ENCODE measurements around the gene ALKBH3.

The ALKBH3 gene

GRCh38 chr11:43880640-43881159 is at the start of gene ALKBH3:
TSS of gene ALKBH3 (plus strand) at chr11:43880831. CDS start at chr11:43882653, 1,822 bp downstream.
- peak; percentile 81 to 84 (median 82) for DNase-seq (ENCODE audit: low read depth in 3 of 3, low spot score in 1 of 3)

DNA sequence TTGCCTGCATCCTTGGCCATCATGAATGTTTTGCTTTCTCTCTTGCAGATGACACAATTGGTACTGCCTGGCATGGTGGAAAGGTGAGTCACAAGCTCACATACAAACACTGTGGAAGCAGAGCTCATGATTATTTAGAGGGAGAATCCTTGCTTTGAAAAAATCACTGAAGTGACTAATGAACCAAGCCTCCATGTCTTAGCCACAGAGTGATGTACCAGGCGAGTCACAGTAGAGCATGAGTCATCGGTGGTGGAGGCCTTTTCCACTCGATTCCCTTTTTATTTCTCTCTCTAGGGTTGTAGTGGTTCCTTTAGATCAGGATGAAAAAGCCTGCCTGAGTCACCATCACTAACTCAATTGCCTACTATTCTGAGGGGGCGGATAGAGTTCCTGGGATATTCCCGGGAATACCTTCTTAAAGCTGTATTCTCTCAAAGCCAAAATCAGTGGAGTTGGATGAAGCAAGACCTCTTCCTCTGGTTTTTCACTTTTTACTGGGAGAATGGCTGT is 49.6 kb upstream of the ALKBH3 start:
- DNase-seq (ENCODE audit: low read depth in 3 of 3, low spot score in 1 of 3): peak in 1 of 3 donors; percentile 16

- DNase-seq (ENCODE audit: low read depth in 3 of 3, low spot score in 1 of 3): no peak
Measured at GRCh38 chr11:43832536-43832935, 48.1 kb upstream of the ALKBH3 start.

DNA sequence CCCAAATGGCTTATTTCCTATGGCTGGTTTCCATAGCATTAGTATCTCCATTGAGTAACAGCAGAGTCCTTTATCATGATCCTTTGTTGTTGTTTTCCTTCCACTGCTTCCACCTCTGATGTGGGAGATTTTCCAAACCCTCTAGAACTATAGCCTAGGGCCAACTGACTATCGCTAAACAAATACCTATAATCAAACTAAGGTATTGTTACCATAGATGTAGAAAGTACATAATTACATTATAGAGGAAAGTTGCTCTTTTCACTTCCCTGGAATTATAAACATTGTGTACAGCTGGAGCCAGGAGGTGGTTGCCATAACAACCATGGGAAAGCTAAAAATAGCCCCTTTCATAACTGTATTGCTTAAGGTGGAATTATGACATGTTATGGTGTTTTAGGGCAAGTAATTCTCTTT is 47.0 kb upstream of the ALKBH3 start:
- DNase-seq (ENCODE audit: low read depth in 3 of 3, low spot score in 1 of 3): no peak

- DNase-seq (ENCODE audit: low read depth in 3 of 3, low spot score in 1 of 3): no peak
Measured at GRCh38 chr11:43834286-43834685, 46.3 kb upstream of the ALKBH3 start.

DNA sequence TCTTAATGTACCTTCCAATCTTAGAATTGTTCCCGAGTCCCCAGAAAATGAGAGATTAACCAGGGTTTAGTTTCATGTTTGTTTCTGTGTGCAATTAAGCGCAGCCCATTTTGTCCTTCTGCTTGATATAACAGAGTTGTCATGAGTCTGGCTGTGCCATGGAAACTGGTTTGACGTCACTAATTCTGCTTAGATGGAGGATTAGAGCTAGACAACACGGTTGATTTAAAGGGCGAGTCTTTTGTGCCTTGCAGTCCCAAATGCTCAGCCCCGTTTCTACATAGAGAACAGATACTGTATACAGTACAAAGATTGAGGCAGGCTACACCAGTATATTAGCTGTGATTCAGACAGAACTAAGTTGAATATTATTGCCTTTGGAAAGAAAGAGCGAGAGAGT is 45.5 kb upstream of the ALKBH3 start:
- DNase-seq (ENCODE audit: low read depth in 3 of 3, low spot score in 1 of 3): no peak

DNA sequence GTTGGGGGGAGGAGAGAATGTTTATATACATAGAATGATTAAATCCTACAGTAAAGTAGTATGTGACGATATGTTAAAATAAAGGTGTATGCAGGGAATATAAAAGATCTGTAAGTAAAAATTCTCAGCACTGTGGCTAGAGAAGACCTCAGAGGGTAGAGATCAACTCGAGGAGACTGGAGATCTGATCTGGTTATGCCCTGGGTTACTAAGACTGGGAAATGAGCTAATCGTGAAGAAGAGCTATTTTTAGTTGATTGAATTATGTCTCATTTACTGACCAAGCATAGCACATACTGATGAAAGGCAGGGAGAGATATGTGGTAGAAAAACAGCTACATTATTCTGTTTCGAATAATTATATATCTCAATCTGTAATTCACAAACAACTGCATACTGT is 42.8 kb upstream of the ALKBH3 start:
- DNase-seq (ENCODE audit: low read depth in 3 of 3, low spot score in 1 of 3): no peak

- no peak for DNase-seq (ENCODE audit: low read depth in 3 of 3, low spot score in 1 of 3)
Measured at GRCh38 chr11:43842021-43842420, 38.6 kb upstream of the ALKBH3 start.

DNA sequence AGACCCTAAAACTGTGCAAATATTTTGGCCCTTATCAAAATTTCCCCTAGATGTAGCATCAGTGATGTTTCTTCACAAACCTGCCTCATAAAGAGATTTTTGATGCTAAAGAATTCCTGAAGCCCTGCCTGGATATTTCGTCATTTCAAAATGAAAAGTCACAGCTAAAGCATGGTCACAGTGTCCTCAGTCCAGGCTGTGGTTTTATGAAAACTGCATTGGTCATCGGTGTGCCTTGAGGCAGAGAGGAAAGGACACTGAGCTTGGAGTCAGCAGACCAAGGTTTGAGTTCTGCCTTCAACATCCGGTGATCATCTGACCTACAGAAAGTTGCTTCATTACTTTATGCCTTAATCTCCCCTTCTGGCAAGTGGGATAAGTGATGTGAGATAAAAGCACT is 34.8 kb upstream of the ALKBH3 start:
- no peak for DNase-seq (ENCODE audit: low read depth in 3 of 3, low spot score in 1 of 3)

DNA sequence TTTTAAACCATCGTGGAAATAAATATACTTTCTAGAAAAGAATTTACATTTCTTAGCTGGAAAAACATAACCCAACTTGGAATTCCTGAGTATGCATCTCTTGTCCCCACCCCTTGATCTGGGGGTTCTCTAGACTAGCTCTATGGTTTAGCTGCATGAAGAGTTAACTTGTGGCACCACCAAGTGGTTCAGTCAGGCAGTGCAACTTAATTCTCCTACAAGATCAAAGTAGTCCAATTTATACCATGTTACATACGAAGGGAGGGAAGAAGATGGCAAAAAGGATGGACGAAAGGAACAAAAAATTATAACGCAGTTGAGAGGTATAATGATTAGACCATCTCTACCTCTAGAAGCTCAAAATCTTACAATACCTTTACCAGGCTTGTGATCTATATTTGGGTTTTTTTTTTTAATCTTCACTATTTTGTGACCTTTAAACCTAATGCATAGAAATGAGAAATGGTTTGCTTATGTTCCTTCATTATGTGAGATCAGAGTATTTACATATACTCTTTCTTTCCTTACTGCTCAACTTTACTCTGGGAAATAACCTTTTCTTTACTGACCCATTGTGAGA is 28.5 kb upstream of the ALKBH3 start:
- DNase-seq (ENCODE audit: low read depth in 3 of 3, low spot score in 1 of 3): peak in 2 of 3 donors; percentile 7 to 40

- no peak for DNase-seq (ENCODE audit: low read depth in 3 of 3, low spot score in 1 of 3)
Measured at GRCh38 chr11:43853781-43854180, 26.9 kb upstream of the ALKBH3 start.

DNA sequence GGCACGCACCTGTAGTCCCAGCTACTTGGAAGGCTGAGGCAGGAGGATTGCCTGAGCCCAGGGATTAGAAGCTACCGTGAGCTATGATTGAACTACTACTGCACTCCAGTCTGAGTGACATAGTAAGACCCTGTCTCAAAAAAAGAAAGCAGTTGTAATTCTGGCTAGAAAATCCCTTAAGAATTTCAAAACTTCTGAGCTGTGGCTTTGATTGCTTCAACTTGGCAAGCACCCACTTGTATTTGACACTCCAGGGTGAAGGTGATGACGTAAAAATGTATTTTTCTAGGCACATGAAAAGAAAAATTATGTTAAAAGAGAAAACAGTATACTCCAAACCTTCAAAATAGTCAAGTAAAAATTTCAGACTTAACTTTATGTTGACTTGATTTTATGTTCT is 23.6 kb upstream of the ALKBH3 start:
- no peak for DNase-seq (ENCODE audit: low read depth in 3 of 3, low spot score in 1 of 3)

GRCh38 chr11:43861141-43861540 is 19.5 kb upstream of the ALKBH3 start:
- DNase-seq (ENCODE audit: low read depth in 3 of 3, low spot score in 1 of 3): no peak

DNA sequence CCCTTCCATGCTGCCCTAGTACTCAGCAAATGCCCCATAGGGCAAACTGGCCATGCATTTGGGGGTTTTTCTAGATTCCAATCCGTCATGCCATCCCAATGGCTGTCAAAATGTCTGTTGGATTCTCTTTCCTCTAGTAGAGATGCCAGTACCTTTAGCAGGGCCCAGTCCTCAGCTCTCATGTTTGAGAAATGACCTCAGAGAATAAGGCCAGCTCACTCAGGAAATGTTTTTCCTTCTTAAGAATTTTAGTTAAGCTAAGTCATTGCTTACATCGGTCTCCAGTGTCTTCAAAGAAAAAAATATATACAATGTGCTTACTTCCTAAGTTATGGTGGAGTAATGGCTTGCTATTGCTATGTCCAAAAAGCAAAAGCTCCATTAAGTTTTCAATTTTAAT is 14.1 kb upstream of the ALKBH3 start:
- DNase-seq (ENCODE audit: low read depth in 3 of 3, low spot score in 1 of 3): no peak

- no peak for DNase-seq (ENCODE audit: low read depth in 3 of 3, low spot score in 1 of 3)
Measured at GRCh38 chr11:43866969-43867368, 13.7 kb upstream of the ALKBH3 start.

GRCh38 chr11:43868852-43869567 is 11.6 kb upstream of the ALKBH3 start:
- DNase-seq (ENCODE audit: low read depth in 3 of 3, low spot score in 1 of 3): no peak

DNA sequence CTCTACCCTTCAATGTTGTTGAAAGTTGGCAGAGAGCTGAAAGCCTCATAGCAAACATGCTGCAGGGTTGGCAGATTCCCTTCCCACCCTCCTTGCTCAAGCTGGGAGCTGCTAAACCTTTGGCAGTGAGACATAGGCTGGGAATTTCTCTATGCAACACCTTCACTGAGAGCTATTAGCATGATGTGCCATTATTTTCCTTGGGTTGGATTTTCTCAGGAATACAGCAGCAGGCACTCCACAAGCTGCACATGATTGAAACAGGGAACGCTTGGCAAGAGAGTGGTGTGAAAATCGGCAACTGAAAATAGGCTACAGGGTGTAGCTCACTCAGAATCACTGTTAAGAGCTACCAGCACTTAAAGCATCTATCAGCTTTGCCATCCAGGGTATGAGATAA is 9.6 kb upstream of the ALKBH3 start:
- no peak for DNase-seq (ENCODE audit: low read depth in 3 of 3, low spot score in 1 of 3)

GRCh38 chr11:43872995-43873394 is 7.6 kb upstream of the ALKBH3 start:
- no peak for DNase-seq (ENCODE audit: low read depth in 3 of 3, low spot score in 1 of 3)

- no peak for DNase-seq (ENCODE audit: low read depth in 3 of 3, low spot score in 1 of 3)
Measured at GRCh38 chr11:43874078-43874477, 6.6 kb upstream of the ALKBH3 start.

DNA sequence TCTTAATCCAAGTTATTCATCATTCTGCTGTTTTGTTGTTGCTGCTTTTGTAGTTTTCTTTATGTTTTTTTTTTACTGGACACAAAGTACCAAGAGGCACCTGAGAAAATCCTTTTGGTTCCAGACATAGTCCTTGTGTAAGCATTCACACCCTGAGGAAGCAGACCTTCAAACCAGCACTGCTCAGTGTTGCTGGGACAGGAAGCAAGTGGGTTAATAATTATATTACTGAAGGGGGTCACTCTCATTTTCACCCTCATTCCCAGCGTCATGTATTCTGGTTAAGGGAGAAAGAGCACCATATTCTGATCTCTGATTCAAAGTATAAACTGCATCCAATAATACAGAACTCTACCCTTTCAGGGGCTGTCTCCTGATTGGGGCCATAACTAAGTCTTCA is 5.9 kb upstream of the ALKBH3 start:
- no peak for DNase-seq (ENCODE audit: low read depth in 3 of 3, low spot score in 1 of 3)

- DNase-seq (ENCODE audit: low read depth in 3 of 3, low spot score in 1 of 3): no peak
Measured at GRCh38 chr11:43879789-43880639, 617 bp upstream of the ALKBH3 start.

- DNase-seq (ENCODE audit: low read depth in 3 of 3, low spot score in 1 of 3): no peak
Measured at GRCh38 chr11:43892851-43893250, 12.2 kb downstream of the ALKBH3 start.

All from stimulated activated CD4-positive, alpha-beta T cell treated with anti-CD3 and anti-CD28 coated beads, TNF-alpha, amount 100 ng/mL, for 1 hour (primary cell).